Measurements from ENCODE around the gene ANXA11.
"Not testable (repeated sequence)": the region's sequence is repeated elsewhere in the genome, so short reads cannot be mapped to it uniquely, and the experiment has no call there.

ANXA11 gene

GRCh38 chr10:80207768-80208370 lies 2.5 kb upstream of the ANXA11 start:
- DNase-seq, result no peak

GRCh38 chr10:80206277-80206655 lies 929 bp upstream of the ANXA11 start:
- DNase-seq, result no peak

- DNase-seq, result peak; percentile 53
Observed at GRCh38 chr10:80204677-80205476, 460 bp downstream of the ANXA11 start.

- DNase-seq, result no peak
Observed at GRCh38 chr10:80203835-80204676, 1.3 kb downstream of the ANXA11 start.

- DNase-seq, result peak; percentile 91
Observed at GRCh38 chr10:80202934-80203834, 2.2 kb downstream of the ANXA11 start.

GRCh38 chr10:80202530-80202929 lies 2.8 kb downstream of the ANXA11 start:
- not testable (repeated sequence) for DNase-seq

GRCh38 chr10:80201608-80202141 lies 3.7 kb downstream of the ANXA11 start:
- DNase-seq, result no peak

- DNase-seq, result no peak
Observed at GRCh38 chr10:80200687-80201086, 4.7 kb downstream of the ANXA11 start.

- no peak for DNase-seq
Observed at GRCh38 chr10:80200259-80200658, 5.1 kb downstream of the ANXA11 start.

- DNase-seq, result peak; percentile 37
Observed at GRCh38 chr10:80199828-80200227, 5.5 kb downstream of the ANXA11 start.

- no peak for DNase-seq
Observed at GRCh38 chr10:80197972-80198916, 7.1 kb downstream of the ANXA11 start.

- DNase-seq, result no peak
Observed at GRCh38 chr10:80196950-80197315, 8.4 kb downstream of the ANXA11 start.

- DNase-seq, result peak; percentile 35
Observed at GRCh38 chr10:80196270-80196949, 8.9 kb downstream of the ANXA11 start.

- no peak for DNase-seq
Observed at GRCh38 chr10:80195046-80195574, 10.2 kb downstream of the ANXA11 start.

- no peak for DNase-seq
Observed at GRCh38 chr10:80194373-80195045, 10.8 kb downstream of the ANXA11 start.

- no peak for DNase-seq
Observed at GRCh38 chr10:80192553-80192952, 12.8 kb downstream of the ANXA11 start.

GRCh38 chr10:80191589-80192270 lies 13.6 kb downstream of the ANXA11 start:
- DNase-seq, result no peak

- DNase-seq, result no peak
Observed at GRCh38 chr10:80188713-80189112, 16.6 kb downstream of the ANXA11 start.

Measured in fibroblast of skin of right biceps (primary cell).